Measurements from ENCODE around the gene LOXL3. TPM values are rescaled to one million over a fixed set of nuclear protein-coding genes. Genes with fewer than 3 reads are reported as not detected.

The LOXL3 gene
- total RNA-seq, 1 donor from 2014 or later, result 62.1 TPM

DNA sequence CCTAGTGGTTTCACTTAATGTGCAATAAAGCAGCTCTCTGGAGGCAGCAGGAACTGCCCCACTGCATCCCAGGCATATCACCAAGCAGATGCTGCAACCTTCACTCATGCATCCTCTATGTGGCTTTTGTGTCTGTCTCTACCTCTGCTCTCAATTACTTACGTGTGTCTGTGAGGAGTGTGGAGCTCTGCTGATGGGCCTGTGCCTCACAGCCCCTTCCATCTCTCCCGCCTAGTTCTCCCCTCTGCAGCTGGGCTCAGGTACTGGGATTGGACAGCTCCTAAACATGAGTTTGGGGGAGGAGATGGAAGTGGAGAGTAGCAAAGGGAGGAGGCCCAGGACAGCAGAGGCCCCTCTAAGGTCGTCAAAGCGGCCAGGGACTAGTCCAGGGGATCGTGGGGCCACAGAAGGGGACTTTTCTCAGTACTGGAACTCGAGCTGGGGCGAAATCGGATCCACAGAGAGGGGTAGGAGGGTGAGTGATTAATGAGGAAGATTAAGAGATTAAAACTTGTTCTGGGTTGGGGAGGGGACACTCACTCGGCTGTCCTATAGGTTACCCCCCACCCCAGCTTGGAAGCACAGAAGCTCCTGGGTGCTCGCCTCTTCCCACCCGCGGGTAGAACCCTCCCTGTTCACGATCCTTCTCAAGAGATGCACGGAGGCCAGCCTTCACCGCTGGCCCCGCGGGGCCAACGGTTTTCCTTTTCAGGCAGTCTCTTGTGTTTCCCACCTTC, 52.2 kb downstream of the LOXL3 start:
- no peak overlapping the region for H3K27ac Mint-ChIP-seq (ENCODE audit: unreplicated experiment)
- no peaks in the 10 kb centered on the region for H3K9me3 Mint-ChIP-seq (ENCODE audit: unreplicated experiment)
- DNase-seq (ENCODE audit: extremely low spot score, unreplicated experiment), result no peak
- H3K4me3 Mint-ChIP-seq (ENCODE audit: unreplicated experiment), result peak overlapping the region; percentile 71
- peaks cover 39% of the 10 kb centered on the region for H3K27me3 Mint-ChIP-seq (ENCODE audit: unreplicated experiment)
- H3K36me3 Mint-ChIP-seq (ENCODE audit: unreplicated experiment), result peaks cover 15% of the 10 kb centered on the region
- TF ChIP-seq, protein P1, sequence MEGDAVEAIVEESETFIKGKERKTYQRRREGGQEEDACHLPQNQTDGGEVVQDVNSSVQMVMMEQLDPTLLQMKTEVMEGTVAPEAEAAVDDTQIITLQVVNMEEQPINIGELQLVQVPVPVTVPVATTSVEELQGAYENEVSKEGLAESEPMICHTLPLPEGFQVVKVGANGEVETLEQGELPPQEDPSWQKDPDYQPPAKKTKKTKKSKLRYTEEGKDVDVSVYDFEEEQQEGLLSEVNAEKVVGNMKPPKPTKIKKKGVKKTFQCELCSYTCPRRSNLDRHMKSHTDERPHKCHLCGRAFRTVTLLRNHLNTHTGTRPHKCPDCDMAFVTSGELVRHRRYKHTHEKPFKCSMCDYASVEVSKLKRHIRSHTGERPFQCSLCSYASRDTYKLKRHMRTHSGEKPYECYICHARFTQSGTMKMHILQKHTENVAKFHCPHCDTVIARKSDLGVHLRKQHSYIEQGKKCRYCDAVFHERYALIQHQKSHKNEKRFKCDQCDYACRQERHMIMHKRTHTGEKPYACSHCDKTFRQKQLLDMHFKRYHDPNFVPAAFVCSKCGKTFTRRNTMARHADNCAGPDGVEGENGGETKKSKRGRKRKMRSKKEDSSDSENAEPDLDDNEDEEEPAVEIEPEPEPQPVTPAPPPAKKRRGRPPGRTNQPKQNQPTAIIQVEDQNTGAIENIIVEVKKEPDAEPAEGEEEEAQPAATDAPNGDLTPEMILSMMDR (IDR thresholded peaks at IDR 0.05), result no peak
- H3K4me1 Mint-ChIP-seq (ENCODE audit: unreplicated experiment), result peaks cover 71% of the 10 kb centered on the region

DNA sequence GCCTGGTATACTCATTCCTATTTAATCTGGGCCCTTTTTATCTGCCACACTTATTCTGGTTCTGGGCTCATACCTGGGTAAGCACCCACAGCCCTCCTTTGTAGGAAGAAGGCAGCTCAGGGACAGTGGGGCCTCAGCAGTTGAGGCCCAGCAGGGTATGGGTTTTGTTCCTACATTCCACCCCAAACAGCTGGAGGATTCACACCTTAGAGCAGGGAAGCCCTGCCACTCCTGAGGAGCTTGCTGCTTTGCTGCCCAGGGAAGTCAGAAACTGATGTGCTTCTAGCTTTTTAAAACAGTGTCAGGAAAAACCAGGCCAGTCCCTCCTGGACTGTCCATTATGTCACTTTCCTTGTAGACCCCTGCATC, 53.2 kb downstream of the LOXL3 start:
- H3K9me3 Mint-ChIP-seq (ENCODE audit: unreplicated experiment), result no peaks in the 10 kb centered on the region
- peaks cover 39% of the 10 kb centered on the region for H3K27me3 Mint-ChIP-seq (ENCODE audit: unreplicated experiment)
- no peak overlapping the region for H3K27ac Mint-ChIP-seq (ENCODE audit: unreplicated experiment)
- H3K4me3 Mint-ChIP-seq (ENCODE audit: unreplicated experiment), result no peak overlapping the region
- no peak for DNase-seq (ENCODE audit: extremely low spot score, unreplicated experiment)
- peaks cover 62% of the 10 kb centered on the region for H3K4me1 Mint-ChIP-seq (ENCODE audit: unreplicated experiment)
- peaks cover 18% of the 10 kb centered on the region for H3K36me3 Mint-ChIP-seq (ENCODE audit: unreplicated experiment)
- TF ChIP-seq, protein P1 (IDR thresholded peaks at IDR 0.05), result no peak

DNA sequence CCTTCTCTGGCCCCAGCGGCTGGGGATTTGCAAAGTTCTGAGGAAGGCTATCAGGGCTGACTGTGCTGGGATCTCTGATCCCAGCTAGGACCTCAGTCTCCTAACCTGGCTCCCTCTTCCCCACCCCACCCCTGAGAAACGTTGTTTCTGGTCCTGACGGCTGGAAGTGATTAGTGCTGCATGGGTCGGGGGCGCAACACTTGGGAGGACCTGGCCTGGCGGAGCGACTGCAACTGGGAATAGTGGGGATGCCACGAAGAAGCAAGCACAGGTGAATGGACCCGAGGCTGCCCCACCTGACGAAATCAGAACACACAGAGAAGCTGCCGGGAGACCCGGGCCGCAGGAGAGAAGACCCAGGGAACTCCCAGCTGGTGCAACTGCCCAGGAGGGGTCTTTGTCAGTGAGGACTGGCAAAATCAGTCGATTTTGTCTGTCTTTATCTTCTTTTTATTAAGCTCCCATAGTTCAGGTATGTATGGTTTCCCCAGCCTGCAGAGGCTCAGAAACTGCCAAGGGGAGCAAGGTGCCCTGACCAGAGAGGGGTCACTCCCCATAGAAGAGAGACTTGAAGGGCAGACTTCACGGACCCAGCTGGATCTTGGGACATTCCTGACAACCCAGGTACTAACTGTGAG, 53.7 kb downstream of the LOXL3 start:
- TF ChIP-seq, protein P1 (IDR thresholded peaks at IDR 0.05), result no peak
- Mint-ChIP-seq H3K27me3 (ENCODE audit: unreplicated experiment) (peaks cover 39% of the 10 kb centered on the region), H3K4me1 (ENCODE audit: unreplicated experiment) (peaks cover 57% of the 10 kb centered on the region), H3K27ac (ENCODE audit: unreplicated experiment) (no peak overlapping the region), H3K36me3 (ENCODE audit: unreplicated experiment) (peaks cover 14% of the 10 kb centered on the region), H3K4me3 (ENCODE audit: unreplicated experiment) (peak overlapping the region; percentile 10), H3K9me3 (ENCODE audit: unreplicated experiment) (no peaks in the 10 kb centered on the region)
- no peak for DNase-seq (ENCODE audit: extremely low spot score, unreplicated experiment)

DNA sequence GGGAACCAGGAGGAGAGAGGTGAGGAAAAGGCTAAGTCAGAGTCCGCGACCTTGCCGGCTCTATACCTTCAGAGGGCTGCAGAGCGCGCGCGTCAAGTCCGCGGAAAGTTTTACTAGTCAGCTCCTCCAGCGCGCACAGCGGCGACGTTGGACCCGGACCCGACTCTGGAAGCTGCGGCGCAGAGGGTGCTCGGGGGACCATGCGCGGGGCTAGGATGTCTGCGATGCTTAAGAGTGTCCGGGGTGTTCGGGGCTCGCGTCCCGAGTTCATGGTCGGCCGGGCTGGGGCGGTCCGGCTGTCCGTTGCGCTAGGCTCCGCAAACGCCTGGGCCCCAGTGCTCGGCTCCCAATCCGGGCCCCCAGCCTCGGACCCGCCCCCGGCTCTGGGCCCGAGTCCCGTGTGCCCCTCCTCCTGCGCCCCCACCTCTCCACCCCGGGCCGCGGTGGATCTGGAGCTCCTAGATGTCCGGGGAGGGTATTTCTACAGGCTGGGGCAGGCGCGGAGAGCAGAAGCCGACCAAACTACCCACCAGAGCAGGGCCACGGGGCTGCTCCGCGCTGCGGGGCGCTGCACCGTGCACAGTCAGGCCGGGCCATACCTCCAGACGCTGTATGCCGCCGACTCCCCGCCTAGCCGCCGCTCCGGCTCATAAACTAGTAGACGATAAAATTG, 54.3 kb downstream of the LOXL3 start, which contains the start of gene LBX2:
TSS of gene LBX2 (minus strand) at position 337 of the 673 bp plus-strand sequence. CDS start at position 271, 66 bp downstream.
- Mint-ChIP-seq H3K27ac (ENCODE audit: unreplicated experiment) (peak within 1 kb of the TSS; percentile 40), H3K4me1 (ENCODE audit: unreplicated experiment) (peaks cover 51% of the 10 kb centered on the region), H3K27me3 (ENCODE audit: unreplicated experiment) (peaks cover 39% of the 10 kb centered on the region), H3K9me3 (ENCODE audit: unreplicated experiment) (no peaks in the 10 kb centered on the region), H3K4me3 (ENCODE audit: unreplicated experiment) (peak within 1 kb of the TSS; percentile 76), H3K36me3 (ENCODE audit: unreplicated experiment) (peaks cover 8% of the 10 kb centered on the region)
- TF ChIP-seq, protein P1 (IDR thresholded peaks at IDR 0.05), result no peak
- DNase-seq (ENCODE audit: extremely low spot score, unreplicated experiment), result no peak

Data from osteocyte (in vitro differentiated cells).